ENCODE measurements around the gene ERGIC1. TPM values are rescaled to one million over a fixed set of nuclear protein-coding genes. Genes with fewer than 3 reads are reported as not detected.

ERGIC1 gene
- total and polyA plus RNA-seq, 2 experiments from 2014 or later, result 25.2 to 92.2 TPM

DNA sequence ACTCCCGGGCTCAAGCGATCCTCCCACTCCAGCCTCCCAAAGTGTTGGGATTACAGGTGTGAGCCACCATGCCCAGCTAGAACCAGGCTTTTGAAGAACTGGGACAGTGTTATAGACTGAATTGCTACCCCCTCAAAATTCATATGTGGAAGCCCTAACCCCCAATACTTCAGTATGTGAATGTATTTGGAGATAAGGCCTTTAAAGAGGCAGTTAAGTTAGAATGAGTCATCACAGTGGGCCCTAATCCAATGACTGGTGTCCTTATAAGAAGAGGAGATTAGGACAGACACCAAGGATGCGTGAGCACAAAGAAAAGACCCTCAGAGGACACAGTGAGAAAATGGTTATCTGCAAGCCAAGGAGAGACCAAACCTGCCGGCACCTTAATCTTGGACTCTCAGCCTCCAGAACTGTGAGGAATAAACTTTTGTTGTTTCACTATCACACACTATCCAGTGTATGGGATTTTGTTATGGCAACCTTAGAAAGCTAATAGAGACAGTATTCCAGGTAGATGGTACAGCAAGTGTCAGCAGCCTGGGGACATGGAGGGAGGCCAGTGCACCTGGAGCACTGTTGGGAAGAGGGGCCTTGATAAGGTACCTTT is 31.4 kb upstream of the ERGIC1 start (continued):
- TF ChIP-seq, protein P1, sequence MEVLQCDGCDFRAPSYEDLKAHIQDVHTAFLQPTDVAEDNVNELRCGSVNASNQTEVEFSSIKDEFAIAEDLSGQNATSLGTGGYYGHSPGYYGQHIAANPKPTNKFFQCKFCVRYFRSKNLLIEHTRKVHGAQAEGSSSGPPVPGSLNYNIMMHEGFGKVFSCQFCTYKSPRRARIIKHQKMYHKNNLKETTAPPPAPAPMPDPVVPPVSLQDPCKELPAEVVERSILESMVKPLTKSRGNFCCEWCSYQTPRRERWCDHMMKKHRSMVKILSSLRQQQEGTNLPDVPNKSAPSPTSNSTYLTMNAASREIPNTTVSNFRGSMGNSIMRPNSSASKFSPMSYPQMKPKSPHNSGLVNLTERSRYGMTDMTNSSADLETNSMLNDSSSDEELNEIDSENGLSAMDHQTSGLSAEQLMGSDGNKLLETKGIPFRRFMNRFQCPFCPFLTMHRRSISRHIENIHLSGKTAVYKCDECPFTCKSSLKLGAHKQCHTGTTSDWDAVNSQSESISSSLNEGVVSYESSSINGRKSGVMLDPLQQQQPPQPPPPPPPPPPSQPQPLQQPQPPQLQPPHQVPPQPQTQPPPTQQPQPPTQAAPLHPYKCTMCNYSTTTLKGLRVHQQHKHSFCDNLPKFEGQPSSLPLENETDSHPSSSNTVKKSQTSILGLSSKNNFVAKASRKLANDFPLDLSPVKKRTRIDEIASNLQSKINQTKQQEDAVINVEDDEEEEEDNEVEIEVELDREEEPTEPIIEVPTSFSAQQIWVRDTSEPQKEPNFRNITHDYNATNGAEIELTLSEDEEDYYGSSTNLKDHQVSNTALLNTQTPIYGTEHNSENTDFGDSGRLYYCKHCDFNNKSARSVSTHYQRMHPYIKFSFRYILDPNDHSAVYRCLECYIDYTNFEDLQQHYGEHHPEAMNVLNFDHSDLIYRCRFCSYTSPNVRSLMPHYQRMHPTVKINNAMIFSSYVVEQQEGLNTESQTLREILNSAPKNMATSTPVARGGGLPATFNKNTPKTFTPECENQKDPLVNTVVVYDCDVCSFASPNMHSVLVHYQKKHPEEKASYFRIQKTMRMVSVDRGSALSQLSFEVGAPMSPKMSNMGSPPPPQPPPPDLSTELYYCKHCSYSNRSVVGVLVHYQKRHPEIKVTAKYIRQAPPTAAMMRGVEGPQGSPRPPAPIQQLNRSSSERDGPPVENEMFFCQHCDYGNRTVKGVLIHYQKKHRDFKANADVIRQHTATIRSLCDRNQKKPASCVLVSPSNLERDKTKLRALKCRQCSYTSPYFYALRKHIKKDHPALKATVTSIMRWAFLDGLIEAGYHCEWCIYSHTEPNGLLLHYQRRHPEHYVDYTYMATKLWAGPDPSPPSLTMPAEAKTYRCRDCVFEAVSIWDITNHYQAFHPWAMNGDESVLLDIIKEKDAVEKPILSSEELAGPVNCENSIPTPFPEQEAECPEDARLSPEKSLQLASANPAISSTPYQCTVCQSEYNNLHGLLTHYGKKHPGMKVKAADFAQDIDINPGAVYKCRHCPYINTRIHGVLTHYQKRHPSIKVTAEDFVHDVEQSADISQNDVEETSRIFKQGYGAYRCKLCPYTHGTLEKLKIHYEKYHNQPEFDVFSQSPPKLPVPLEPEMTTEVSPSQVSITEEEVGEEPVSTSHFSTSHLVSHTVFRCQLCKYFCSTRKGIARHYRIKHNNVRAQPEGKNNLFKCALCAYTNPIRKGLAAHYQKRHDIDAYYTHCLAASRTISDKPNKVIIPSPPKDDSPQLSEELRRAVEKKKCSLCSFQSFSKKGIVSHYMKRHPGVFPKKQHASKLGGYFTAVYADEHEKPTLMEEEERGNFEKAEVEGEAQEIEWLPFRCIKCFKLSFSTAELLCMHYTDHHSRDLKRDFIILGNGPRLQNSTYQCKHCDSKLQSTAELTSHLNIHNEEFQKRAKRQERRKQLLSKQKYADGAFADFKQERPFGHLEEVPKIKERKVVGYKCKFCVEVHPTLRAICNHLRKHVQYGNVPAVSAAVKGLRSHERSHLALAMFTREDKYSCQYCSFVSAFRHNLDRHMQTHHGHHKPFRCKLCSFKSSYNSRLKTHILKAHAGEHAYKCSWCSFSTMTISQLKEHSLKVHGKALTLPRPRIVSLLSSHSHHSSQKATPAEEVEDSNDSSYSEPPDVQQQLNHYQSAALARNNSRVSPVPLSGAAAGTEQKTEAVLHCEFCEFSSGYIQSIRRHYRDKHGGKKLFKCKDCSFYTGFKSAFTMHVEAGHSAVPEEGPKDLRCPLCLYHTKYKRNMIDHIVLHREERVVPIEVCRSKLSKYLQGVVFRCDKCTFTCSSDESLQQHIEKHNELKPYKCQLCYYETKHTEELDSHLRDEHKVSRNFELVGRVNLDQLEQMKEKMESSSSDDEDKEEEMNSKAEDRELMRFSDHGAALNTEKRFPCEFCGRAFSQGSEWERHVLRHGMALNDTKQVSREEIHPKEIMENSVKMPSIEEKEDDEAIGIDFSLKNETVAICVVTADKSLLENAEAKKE (CRISPR knock-in tag; IDR thresholded peaks at IDR 0.05), result no peak
- TF ChIP-seq POLR2AphosphoS5 (IDR thresholded peaks at IDR 0.05; ENCODE audit: low read depth) (no peak), EZH2 (IDR thresholded peaks at IDR 0.05; ENCODE audit: low read depth, unreplicated experiment) (no peak)

DNA sequence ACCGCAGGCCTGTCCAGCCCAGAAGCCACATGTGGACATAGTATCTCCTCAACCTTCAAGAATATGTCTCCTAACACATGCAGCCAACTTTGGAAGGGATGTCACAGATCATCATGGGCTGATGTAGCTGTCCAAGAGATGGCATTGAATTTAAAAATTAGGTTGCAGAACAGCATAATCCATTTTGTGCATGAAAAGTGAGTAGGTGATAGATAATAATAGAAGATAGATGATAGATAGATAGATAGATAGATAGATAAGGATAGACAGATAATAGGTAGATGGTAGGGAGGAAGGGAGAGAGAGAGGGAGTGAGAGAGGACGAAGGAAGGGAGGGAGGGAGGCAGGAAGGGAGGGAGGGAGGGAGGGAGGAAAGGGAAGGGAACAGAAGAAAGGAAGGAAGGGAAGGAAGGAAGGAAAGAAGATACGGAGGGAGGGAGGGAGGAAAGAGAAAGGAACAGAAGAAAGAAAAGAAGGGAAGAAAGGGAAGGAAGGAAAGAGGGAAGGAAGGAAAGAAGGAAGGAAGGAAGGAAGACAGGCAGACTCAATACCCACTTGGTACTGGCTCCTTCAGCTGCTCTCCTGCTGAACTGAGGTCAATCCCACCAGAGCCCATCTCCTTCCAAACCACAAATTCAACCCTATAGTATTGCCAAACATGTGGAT is 28.9 kb upstream of the ERGIC1 start:
- Histone ChIP-seq H3K9me2 (ENCODE audit: insufficient read depth) (no peaks in the 10 kb centered on the region), H3K27me3 (ENCODE audit: insufficient read depth) (no peaks in the 10 kb centered on the region), H4K20me1 (replicated peaks; ENCODE audit: insufficient read depth) (no peaks in the 10 kb centered on the region), H3K27ac (ENCODE audit: low read depth) (no peak overlapping the region), H2AFZ (no peak overlapping the region), H3K4me2 (no peak overlapping the region), H3K4me1 (ENCODE audit: insufficient read depth) (no peaks in the 10 kb centered on the region; the same call in none of the 2 replicates), H3K36me3 (ENCODE audit: insufficient read depth) (no peaks in the 10 kb centered on the region), H3K4me3 (no peak overlapping the region), H3F3A (replicated peaks; ENCODE audit: low read depth) (no peaks in the 10 kb centered on the region), H3K79me2 (replicated peaks; ENCODE audit: insufficient read depth) (no peaks in the 10 kb centered on the region)
- peaks cover 2% of the 10 kb centered on the region; the same call in 1 of the 3 replicates for H3K9me3 Mint-ChIP-seq
- no peak overlapping the region for H3K27ac Mint-ChIP-seq
- no peak for DNase-seq (ENCODE audit: low spot score)
- no peak for TF ChIP-seq NANOG (IDR thresholded peaks at IDR 0.05; ENCODE audit: borderline replicate concordance)
- TF ChIP-seq EZH2phosphoT487 (IDR thresholded peaks at IDR 0.05; ENCODE audit: unreplicated experiment), result no peak
- TF ChIP-seq, protein P2, sequence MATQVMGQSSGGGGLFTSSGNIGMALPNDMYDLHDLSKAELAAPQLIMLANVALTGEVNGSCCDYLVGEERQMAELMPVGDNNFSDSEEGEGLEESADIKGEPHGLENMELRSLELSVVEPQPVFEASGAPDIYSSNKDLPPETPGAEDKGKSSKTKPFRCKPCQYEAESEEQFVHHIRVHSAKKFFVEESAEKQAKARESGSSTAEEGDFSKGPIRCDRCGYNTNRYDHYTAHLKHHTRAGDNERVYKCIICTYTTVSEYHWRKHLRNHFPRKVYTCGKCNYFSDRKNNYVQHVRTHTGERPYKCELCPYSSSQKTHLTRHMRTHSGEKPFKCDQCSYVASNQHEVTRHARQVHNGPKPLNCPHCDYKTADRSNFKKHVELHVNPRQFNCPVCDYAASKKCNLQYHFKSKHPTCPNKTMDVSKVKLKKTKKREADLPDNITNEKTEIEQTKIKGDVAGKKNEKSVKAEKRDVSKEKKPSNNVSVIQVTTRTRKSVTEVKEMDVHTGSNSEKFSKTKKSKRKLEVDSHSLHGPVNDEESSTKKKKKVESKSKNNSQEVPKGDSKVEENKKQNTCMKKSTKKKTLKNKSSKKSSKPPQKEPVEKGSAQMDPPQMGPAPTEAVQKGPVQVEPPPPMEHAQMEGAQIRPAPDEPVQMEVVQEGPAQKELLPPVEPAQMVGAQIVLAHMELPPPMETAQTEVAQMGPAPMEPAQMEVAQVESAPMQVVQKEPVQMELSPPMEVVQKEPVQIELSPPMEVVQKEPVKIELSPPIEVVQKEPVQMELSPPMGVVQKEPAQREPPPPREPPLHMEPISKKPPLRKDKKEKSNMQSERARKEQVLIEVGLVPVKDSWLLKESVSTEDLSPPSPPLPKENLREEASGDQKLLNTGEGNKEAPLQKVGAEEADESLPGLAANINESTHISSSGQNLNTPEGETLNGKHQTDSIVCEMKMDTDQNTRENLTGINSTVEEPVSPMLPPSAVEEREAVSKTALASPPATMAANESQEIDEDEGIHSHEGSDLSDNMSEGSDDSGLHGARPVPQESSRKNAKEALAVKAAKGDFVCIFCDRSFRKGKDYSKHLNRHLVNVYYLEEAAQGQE (IDR thresholded peaks at IDR 0.05; ENCODE audit: unreplicated experiment), result no peak
- TF ChIP-seq, protein P3, sequence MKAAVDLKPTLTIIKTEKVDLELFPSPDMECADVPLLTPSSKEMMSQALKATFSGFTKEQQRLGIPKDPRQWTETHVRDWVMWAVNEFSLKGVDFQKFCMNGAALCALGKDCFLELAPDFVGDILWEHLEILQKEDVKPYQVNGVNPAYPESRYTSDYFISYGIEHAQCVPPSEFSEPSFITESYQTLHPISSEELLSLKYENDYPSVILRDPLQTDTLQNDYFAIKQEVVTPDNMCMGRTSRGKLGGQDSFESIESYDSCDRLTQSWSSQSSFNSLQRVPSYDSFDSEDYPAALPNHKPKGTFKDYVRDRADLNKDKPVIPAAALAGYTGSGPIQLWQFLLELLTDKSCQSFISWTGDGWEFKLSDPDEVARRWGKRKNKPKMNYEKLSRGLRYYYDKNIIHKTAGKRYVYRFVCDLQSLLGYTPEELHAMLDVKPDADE (IDR thresholded peaks at IDR 0.05), result no peak
- no peak for TF ChIP-seq STAT1 (IDR thresholded peaks at IDR 0.05; ENCODE audit: unreplicated experiment)
- TF ChIP-seq EZH2 (IDR thresholded peaks at IDR 0.05; ENCODE audit: low read depth, unreplicated experiment), result no peak
- no peak for TF ChIP-seq POLR2AphosphoS5 (IDR thresholded peaks at IDR 0.05; ENCODE audit: low read depth)
- H3K4me3 Mint-ChIP-seq, result no peak overlapping the region
- peaks cover 7% of the 10 kb centered on the region for H3K27me3 Mint-ChIP-seq (ENCODE audit: insufficient read depth, low read depth, poor library complexity)
- ATAC-seq, result no peak
- H3K4me1 Mint-ChIP-seq, result peaks cover 9% of the 10 kb centered on the region; the same call in 2 of the 3 replicates
- no peaks in the 10 kb centered on the region for H3K36me3 Mint-ChIP-seq (ENCODE audit: low read depth)
